ENCODE results near the gene HMGA1. TPM values are rescaled to one million over a fixed set of nuclear protein-coding genes. Genes with fewer than 3 reads are reported as not detected.

The HMGA1 gene, protein sequence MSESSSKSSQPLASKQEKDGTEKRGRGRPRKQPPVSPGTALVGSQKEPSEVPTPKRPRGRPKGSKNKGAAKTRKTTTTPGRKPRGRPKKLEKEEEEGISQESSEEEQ
- 551 to 747 TPM (median 635 TPM) in 5 replicates for total RNA-seq (2022; extraction: Qiagen RNA extraction; ENCODE audit: low read depth)

DNA sequence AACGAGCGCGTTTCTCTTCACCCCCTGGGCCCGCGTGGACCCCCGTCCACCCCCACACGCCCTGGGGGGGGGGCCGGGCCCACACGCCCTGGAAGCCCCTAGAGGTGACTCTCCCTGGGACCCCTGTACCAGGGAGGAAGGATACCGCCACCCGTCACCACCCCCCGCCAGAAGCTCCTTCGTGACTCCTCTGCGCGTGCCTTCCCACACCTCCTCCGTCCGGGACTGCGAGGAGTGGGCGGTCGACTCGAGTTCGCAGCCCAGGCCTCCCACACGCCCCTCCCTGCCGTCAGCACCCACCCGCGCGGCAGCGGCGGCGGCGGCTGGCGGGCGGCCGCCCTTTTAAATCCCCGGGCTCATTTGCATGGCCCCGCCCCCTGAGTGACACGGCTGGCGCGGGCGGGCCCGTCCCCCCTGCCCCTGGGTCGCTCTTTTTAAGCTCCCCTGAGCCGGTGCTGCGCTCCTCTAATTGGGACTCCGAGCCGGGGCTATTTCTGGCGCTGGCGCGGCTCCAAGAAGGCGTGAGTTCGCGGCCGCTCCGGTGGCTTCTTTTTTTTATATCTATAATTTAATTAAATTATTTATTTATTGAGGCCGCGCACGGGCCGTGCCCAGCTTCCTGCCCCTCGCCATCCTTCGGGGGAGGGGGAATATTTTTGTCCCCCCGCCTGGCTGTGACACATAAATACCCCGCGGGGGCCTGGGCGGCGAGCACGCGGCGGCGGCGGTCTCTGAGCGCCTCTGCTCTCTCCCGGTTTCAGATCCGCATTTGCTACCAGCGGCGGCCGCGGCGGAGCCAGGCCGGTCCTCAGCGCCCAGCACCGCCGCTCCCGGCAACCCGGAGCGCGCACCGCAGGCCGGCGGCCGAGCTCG lies at the start of gene HMGA1:
TSS of gene HMGA1 (plus strand) at position 431 of the 873 bp plus-strand sequence. CDS start 3,908 bp downstream, outside the sequence.

DNA sequence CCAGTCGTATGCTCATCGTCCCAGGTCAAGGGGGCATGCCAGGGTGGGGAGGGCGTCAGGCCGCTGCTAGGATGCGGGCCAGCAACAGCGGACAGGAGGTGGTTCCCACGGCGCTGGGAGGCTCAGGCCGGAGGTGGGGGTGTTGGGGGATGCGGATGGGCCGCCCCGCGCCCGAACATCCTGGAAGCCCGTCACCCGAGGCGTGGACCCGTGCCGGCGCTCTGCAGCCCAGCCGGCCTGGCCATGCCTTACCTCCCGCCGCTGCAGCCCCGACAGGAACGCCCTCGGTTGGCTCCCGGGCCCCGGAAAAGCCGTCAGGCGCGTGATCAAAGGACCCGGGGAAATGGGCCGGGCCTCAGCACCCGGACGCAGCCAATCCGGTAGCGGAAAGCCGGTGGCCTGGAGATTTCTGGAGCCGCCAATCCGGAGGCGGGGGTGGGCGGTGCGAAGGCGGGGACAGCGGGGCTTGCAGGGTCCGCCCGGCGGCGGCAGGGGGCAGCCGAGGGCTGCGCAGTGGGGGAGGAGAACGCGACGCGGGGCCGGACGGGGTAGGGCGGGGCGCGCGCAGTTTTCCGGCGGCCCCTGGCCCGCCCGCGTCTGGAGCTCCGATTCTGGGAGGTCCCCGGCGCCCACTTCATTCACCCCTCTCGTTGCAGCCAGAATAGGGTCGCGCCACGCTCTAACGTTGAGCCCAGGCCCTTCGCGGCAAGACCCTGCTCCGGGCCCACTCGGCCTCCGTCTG lies 12.2 kb downstream of the HMGA1 start, which contains the start of gene SMIM29:
TSS of gene SMIM29 (minus strand) at position 280 of the 742 bp plus-strand sequence. CDS start 1,215 bp downstream, outside the sequence.

Other genes starting within 250 kb of the HMGA1 start
- 0.09 to 0.21 TPM (median 0.10 TPM) in 4 of 5 replicates, not detected in the other for gene GRM4, start 90.8 kb upstream of the HMGA1 start, total RNA-seq (2022; extraction: Qiagen RNA extraction; ENCODE audit: low read depth)
- gene SMIM29, start 12.1 kb downstream of the HMGA1 start, total RNA-seq (2022; extraction: Qiagen RNA extraction; ENCODE audit: low read depth): 17.7 to 31.2 TPM (median 30.8 TPM) in 5 replicates
- gene NUDT3, start 155.8 kb downstream of the HMGA1 start, total RNA-seq (2022; extraction: Qiagen RNA extraction; ENCODE audit: low read depth): 6.3 to 8.9 TPM (median 6.6 TPM) in 5 replicates
- gene RPS10, start 189.2 kb downstream of the HMGA1 start, total RNA-seq (2022; extraction: Qiagen RNA extraction; ENCODE audit: low read depth): 1,931 to 2,114 TPM (median 1,979 TPM) in 5 replicates
- 0.04 to 0.14 TPM (median 0.06 TPM) in 5 replicates for gene PACSIN1, start 229.2 kb downstream of the HMGA1 start, total RNA-seq (2022; extraction: Qiagen RNA extraction; ENCODE audit: low read depth)